AG10803 (cell line): ENCODE measurements around the gene ORMDL2.
A peak's percentile ranks its signal among the peaks of the same experiment; 100 is the strongest.
"Not testable (repeated sequence)": the region's sequence is repeated elsewhere in the genome, so short reads cannot be mapped to it uniquely, and the experiment has no call there.

ENCODE experiments used
- DNase-seq: peaks from one replicate; pipeline ENCODE4 v3.0.0; 2010; ENCODE audit warnings: low read depth
- H3K4me3 ChIP-seq: 2 replicates; pipeline ENCODE4 v1.5.1; 2011; ENCODE audit warnings: mild to moderate bottlenecking, low read length, control low read depth
- TF ChIP-seq, protein P1 (sequence below): conservative IDR thresholded peaks from 2 replicates; pipeline ENCODE4 v1.5.1; 2011; ENCODE audit warnings: mild to moderate bottlenecking, low read length, control low read depth, inconsistent platforms

Gene ORMDL2

GRCh38 chr12:55824726-55825125, 6.9 kb downstream of the ORMDL2 start:
- H3K4me3 ChIP-seq, result no peak overlapping the region
- TF ChIP-seq, protein P1, sequence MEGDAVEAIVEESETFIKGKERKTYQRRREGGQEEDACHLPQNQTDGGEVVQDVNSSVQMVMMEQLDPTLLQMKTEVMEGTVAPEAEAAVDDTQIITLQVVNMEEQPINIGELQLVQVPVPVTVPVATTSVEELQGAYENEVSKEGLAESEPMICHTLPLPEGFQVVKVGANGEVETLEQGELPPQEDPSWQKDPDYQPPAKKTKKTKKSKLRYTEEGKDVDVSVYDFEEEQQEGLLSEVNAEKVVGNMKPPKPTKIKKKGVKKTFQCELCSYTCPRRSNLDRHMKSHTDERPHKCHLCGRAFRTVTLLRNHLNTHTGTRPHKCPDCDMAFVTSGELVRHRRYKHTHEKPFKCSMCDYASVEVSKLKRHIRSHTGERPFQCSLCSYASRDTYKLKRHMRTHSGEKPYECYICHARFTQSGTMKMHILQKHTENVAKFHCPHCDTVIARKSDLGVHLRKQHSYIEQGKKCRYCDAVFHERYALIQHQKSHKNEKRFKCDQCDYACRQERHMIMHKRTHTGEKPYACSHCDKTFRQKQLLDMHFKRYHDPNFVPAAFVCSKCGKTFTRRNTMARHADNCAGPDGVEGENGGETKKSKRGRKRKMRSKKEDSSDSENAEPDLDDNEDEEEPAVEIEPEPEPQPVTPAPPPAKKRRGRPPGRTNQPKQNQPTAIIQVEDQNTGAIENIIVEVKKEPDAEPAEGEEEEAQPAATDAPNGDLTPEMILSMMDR, result no peak

DNA sequence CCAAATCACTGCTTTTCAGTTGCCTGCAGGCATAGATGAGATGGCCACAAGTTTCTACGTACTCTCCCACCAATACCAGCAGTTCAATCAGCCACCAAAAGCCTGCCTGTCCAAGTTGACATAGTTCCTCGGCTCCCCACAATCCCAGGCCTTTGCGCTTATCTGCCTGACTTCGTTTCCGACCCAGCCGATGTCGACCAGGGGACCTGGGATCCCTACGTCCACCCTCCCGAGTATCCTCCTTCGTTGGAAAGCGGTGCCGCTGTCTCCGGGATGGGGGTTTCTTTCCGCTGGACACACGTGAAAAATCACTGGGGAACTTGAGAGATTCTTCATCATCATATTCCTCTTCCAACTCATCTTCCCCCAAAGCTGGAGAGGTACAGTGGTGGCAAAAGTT, 10.0 kb downstream of the ORMDL2 start:
- H3K4me3 ChIP-seq, result no peak overlapping the region
- TF ChIP-seq, protein P1, result no peak
- DNase-seq, result no peak

More at GRCh38 chr12:55824726-55825125, 6.9 kb downstream of the ORMDL2 start:
- DNase-seq, result no peak

DNA sequence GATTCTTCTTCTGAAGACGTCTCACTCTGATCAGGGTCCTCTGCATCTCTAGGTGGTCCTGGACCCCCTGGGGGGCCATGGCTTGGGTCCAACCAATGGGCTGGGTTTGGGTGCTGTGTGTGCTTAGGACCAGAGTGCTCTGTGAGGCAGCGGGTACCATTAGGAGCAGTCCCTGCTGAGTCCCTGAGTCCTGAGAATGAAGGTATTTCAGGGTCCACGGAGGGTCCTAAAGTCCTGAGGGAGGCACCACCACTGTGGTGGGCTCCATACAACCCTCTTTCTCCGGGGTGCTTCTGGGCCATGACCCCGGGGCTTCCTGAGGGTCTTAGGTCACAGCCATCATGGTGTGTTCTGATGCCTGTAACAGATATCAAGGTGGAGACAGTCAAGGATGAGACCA, 10.5 kb downstream of the ORMDL2 start:
- TF ChIP-seq, protein P1, result no peak
- peak overlapping the region; percentile 92 for H3K4me3 ChIP-seq
- DNase-seq, result no peak

- TF ChIP-seq, protein P1, result no peak
- H3K4me3 ChIP-seq, result peak overlapping the region; percentile 92
- no peak for DNase-seq
These were observed 12.2 kb downstream of the ORMDL2 start for GRCh38 chr12:55829967-55830600.

DNA sequence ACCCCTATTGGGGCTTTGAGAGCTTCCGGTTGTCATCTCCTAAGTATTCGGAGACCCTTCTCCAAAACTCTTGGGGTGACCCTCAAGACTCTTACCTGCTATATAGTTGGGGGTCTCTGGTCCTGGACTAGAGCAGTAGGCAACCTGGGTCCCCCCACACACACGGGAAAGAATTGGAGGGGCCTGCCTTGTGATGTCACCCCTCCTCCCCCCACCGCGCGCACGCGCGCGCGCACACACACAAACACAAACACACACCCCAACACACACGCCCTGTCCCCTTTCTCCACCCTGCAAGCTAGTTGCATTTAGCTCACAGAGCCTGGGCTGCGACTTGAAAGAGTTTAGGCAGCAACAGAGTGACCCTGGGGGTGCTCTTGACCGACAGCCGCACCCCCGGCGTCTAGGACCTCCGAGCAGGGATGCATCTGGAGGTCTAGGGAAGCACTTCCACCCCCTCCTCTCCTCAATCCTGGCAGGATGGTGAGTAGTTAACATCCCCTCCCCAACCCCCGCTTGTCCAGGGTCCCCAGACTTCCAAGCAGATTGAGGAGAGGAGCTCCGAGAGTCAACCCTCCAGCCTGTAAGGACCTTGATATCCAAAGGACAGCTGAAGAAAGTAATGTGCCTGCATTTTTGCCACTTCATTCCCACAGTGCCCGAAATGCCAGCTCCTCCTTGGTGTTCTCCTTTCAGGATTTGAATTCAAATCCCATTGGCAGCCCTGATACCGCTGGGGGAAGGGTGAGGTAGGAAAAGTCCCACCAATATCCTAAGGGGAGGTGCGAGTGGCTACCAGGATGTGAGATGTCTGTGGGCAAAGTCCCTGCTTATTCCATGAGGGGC, 13.0 kb downstream of the ORMDL2 start:
- TF ChIP-seq, protein P1, result no peak
- peak overlapping the region; percentile 92 for H3K4me3 ChIP-seq
- DNase-seq, result peak; percentile 68

GRCh38 chr12:55831447-55831815, 13.6 kb downstream of the ORMDL2 start:
- DNase-seq, result no peak
- TF ChIP-seq, protein P1, result no peak
- peak overlapping the region; percentile 92 for H3K4me3 ChIP-seq

GRCh38 chr12:55833056-55833455, 15.2 kb downstream of the ORMDL2 start:
- no peak overlapping the region for H3K4me3 ChIP-seq
- TF ChIP-seq, protein P1, result no peak

DNA sequence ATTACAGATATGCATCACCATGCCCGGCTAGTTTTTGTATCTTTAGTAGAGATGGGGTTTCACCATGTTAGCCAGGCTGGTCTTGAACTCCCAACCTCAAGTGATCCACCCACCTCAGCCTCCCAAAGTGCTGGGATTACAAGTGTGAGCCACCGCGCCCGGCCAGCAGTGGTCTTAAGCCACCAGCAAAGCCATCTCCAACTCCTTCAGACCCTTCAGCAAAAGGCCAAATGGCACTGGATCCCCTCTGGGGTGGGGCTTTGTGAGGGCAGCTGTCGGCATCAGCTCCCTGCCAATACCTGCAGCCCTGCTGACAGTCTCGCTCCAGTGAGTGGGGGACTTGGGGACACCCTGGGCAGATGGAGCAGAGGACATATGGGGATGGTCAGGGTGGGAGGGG, 16.6 kb downstream of the ORMDL2 start:
- not testable (repeated sequence) for H3K4me3 ChIP-seq, DNase-seq

More at GRCh38 chr12:55833056-55833455, 15.2 kb downstream of the ORMDL2 start:
- DNase-seq, result no peak
